HepG2 (cell line): ENCODE results near the gene IMPG2. TPM values are rescaled to one million over a fixed set of nuclear protein-coding genes. Genes with fewer than 3 reads are reported as not detected.

Experiments
- ATAC-seq: fragments of 200-7000 bp; cut with Tn5 transposase; 3 replicates; pipeline ENCODE4 v1.9.1; 2020; ENCODE audit warnings: mild to moderate bottlenecking, moderate library complexity
- BruUV-seq: library from RNA; stranded (reverse); fragments of 400-500 nt; replicated peaks from 2 replicates; lab custom pipeline; 2021; lab: Mats Ljungman, UMichigan
- CTCF ChIA-PET: fragments of 300-600 bp; formaldehyde crosslinking; extraction: SDS; loops from one replicate; lab custom pipeline; 2021; ENCODE audit warnings: low total read pairs, inconsistent platforms, low intra/inter-chr PET ratio; lab: Yijun Ruan, JAX
- POLR2A ChIA-PET: fragments of 350-600 bp; sonication (Branson Sonifier 250); formaldehyde crosslinking; loops from one replicate; lab custom pipeline; 2020; ENCODE audit warnings: antibody characterized with exemption, inconsistent platforms; lab: Yijun Ruan, JAX
- DNase-seq: peaks from one replicate; pipeline ENCODE4 v3.0.0-alpha.2; 2015; ENCODE audit warnings: low spot score
- FAIRE-seq: peaks from 3 replicates; lab custom pipeline; 2011; peaks lifted over from hg19 to GRCh38; lab: Jason Lieb, UNC
- H2AFZ ChIP-seq: one replicate; pipeline ENCODE4 v1.6.1; 2011; ENCODE audit warnings: low read length, inconsistent platforms
- H3K27ac ChIP-seq: fragments of 300-600 bp; 3 replicates; pipeline ENCODE4 v1.8.0; 2011; ENCODE audit warnings: mixed run types, mild to moderate bottlenecking, mixed read lengths, low read length, inconsistent platforms; ENCODE audit not compliant: insufficient read depth; ENCODE audit errors: extremely low read length
- H3K27me3 ChIP-seq, 2 experiments: fragments of 200-600 bp in 1 of 2; 2 replicates in 1 of 2; 3 replicates in 1 of 2; pipeline versions ENCODE4 v1.6.0 to v1.8.0; 2011; ENCODE audit warnings: low read length in 2 of 2, mild to moderate bottlenecking in 2 of 2, moderate library complexity in 2 of 2, inconsistent platforms in 1 of 2; ENCODE audit not compliant: insufficient read depth in 2 of 2, control insufficient read depth in 1 of 2
- H3K36me3 ChIP-seq, 2 experiments: fragments of 200-600 bp in 1 of 2; replicated peaks in 1 of 2; 2 replicates in 1 of 2; 3 replicates in 1 of 2; pipeline versions ENCODE4 v1.5.1 to v1.8.0; 2011; ENCODE audit warnings: low read length in 2 of 2, inconsistent platforms in 1 of 2; ENCODE audit not compliant: insufficient read depth in 2 of 2, control insufficient read depth in 1 of 2
- H3K4me1 ChIP-seq: 2 replicates; pipeline ENCODE4 v1.5.1; 2012; ENCODE audit warnings: low read length, inconsistent platforms; ENCODE audit not compliant: insufficient read depth
- H3K4me2 ChIP-seq: 2 replicates; pipeline ENCODE4 v1.6.0; 2011; ENCODE audit warnings: low read depth, low read length, inconsistent platforms
- H3K4me3 ChIP-seq, 3 experiments: fragments of 200-600 bp in 1 of 3; sonication (generic), shearing (Covaris generic) in 1 of 3; replicated peaks in 1 of 3; 2 replicates each; pipeline ENCODE4 v1.5.1; 2011 to 2016; ENCODE audit warnings: low read length in 3 of 3, inconsistent platforms in 2 of 3, low read depth in 2 of 3, mild to moderate bottlenecking in 2 of 3, control low read depth in 1 of 3, mixed read lengths in 1 of 3; ENCODE audit not compliant: insufficient read depth in 1 of 3
- H3K79me2 ChIP-seq: one replicate; pipeline ENCODE4 v1.6.1; 2011; ENCODE audit warnings: low read length, inconsistent platforms; ENCODE audit not compliant: insufficient read depth
- H3K9ac ChIP-seq: 2 replicates; pipeline ENCODE4 v1.6.0; 2011; ENCODE audit warnings: mild to moderate bottlenecking, low read depth, low read length, inconsistent platforms; ENCODE audit not compliant: insufficient read depth
- H3K9me3 ChIP-seq: 2 replicates; pipeline ENCODE4 v1.5.1; 2012; ENCODE audit warnings: mild to moderate bottlenecking, low read length
- H4K20me1 ChIP-seq: 2 replicates; pipeline ENCODE4 v1.6.0; 2011; ENCODE audit warnings: inconsistent platforms, mild to moderate bottlenecking, low read length, moderate library complexity; ENCODE audit not compliant: insufficient read depth
- ATAD3A ChIP-seq: sonication (generic); formaldehyde crosslinking; IDR thresholded peaks from 2 replicates; pipeline ENCODE4 v1.4.0; 2020; ENCODE audit warnings: missing genetic modification reagents
- GATA4 ChIP-seq: sonication (generic); IDR thresholded peaks from 2 replicates; pipeline ENCODE4 v1.6.1; 2016; ENCODE audit warnings: antibody characterized with exemption, low read depth, borderline replicate concordance
- MYC ChIP-seq: sonication (generic); formaldehyde crosslinking; IDR thresholded peaks from 2 replicates; pipeline ENCODE4 v1.9.0; 2021; ENCODE audit warnings: missing genetic modification reagents, borderline replicate concordance
- SALL2 ChIP-seq: sonication (generic); formaldehyde crosslinking; IDR thresholded peaks from 2 replicates; pipeline ENCODE4 v1.8.1; 2023; ENCODE audit warnings: mild to moderate bottlenecking, missing genetic modification reagents, inconsistent platforms
- SMARCC2 ChIP-seq: fragments of 450-650 bp; IDR thresholded peaks from 2 replicates; pipeline ENCODE4 v1.6.1; 2017; ENCODE audit warnings: antibody characterized with exemption, mild to moderate bottlenecking
- ZNF530 ChIP-seq: sonication (generic); formaldehyde crosslinking; IDR thresholded peaks from 2 replicates; pipeline ENCODE4 v1.5.0; 2020; ENCODE audit warnings: low read depth, mild to moderate bottlenecking, missing genetic modification reagents
- ZNF652 ChIP-seq: IDR thresholded peaks from 2 replicates; pipeline ENCODE4 v1.6.1; 2016; ENCODE audit warnings: low read depth, borderline replicate concordance
- ZNF878 ChIP-seq: sonication (generic); formaldehyde crosslinking; IDR thresholded peaks from 2 replicates; pipeline ENCODE4 v1.8.1; 2023; ENCODE audit warnings: mild to moderate bottlenecking, missing genetic modification reagents, moderate library complexity
- ZSCAN31 ChIP-seq: sonication (generic); formaldehyde crosslinking; IDR thresholded peaks from 2 replicates; pipeline ENCODE4 v1.5.0; 2020; ENCODE audit warnings: low read depth, mild to moderate bottlenecking, missing genetic modification reagents
- WGBS: methylation state at CpG from one replicate; pipeline ENCODE4 v1.1.6; 2017; ENCODE audit warnings: low lambda C conversion rate; 5-methylcytosine and 5-hydroxymethylcytosine counted together
- in situ Hi-C: cut with HindIII; loops from 2 replicates; pipeline ENCODE4 v1.10.0; 2017; ENCODE audit warnings: low pct_unique_long_range_greater_than_20kb; ENCODE audit not compliant: extremely low pct_ligation_motif_present
- intact Hi-C: fragments of 100-400 bp; cut with micrococcal nuclease; formaldehyde crosslinking; loops from one replicate; pipeline ENCODE4 v1.10.0; 2022; ENCODE audit not compliant: unreplicated experiment
- polyA plus RNA-seq, 8 experiments: library from polyadenylated mRNA; depleted of rRNA in 3 of 8; stranded (reverse) in 7 of 8; unstranded in 1 of 8; fragments of >200 nt; fragmentation: Illumina TruSeq in 4 of 8; extraction: Trizol in 4 of 8; gene quantifications; 2 replicates each; pipeline versions ENCODE4 v1.2.1 to v1.2.3, GENCODE V29; 2011 to 2016; ENCODE audit warnings: low read depth in 4 of 8, missing spikeins in 1 of 8, mixed read lengths in 1 of 8; ENCODE audit not compliant: insufficient read depth in 1 of 8
- total RNA-seq, 5 experiments: library from RNA; depleted of rRNA; stranded (reverse); fragments of >200 nt; fragmentation: Illumina TruSeq; extraction: Trizol; gene quantifications; 2 replicates each; pipeline ENCODE4 v1.2.3, GENCODE V29; 2016; ENCODE audit warnings: low read depth in 1 of 5
- TF ChIP-seq, protein P1 (sequence below): sonication (generic); formaldehyde crosslinking; IDR thresholded peaks from 2 replicates; pipeline ENCODE4 v1.4.0; 2020; ENCODE audit warnings: mild to moderate bottlenecking, missing genetic modification reagents

Gene IMPG2
- total and polyA plus RNA-seq, 2 of the 13 experiments (the other 11 are each of a cell fraction or from before 2014, with no cell fraction given): 0.02 to 0.03 TPM

DNA sequence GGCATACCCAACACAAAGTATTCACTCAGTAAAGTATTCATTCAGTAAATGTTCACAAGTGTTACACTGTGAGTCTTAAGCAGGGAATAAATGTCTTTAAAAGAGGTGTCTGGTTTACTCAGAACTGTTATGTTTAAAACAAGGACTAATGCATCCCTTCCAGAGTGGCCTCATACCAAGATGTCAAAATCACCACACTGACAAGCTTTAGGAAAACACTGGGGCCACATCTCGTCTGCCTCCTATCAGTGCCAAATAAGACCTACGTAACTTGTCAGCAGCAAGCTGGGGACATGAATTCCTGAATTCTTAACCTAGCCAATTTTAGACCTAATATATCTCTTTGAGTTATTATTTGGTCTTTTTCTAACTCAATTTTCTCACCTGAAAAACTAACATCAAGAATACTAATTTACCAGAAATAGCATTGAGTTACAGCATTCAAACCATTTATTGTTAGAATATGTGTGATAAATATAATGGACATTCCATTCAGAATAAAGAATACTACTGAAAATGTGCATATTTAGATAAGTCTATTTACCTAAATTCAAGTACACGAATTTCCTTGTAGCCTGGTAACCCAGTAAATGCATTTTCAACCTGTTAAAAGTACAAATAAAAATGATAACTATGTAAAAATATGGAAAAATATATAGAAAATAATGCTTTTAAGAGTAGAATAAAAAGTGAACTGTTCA is 51.3 kb downstream of the IMPG2 start (continued):
- TF ChIP-seq GATA4: no peak
- no peak for TF ChIP-seq ZNF530

DNA sequence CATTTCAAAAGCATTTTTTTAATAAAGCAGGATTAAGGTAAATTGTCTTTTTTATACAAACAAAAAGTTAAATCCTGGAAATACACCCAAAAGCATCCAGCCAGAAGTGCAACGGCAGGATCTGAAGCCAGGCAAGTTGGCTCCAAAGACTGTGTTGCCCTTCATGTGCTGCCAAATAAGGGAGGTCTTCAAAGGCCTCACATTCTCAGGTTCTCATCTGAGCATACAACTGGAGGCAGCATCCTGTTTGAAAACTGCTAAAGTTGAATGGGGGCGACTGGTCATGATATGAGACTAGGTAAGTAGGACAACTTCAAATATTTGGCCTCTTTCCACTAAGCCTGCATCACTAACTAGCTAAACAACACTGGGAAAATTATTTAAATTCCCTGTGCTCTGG is 52.2 kb downstream of the IMPG2 start:
- WGBS: 0% methylated on average over 2 of the region's 2 CpGs
- no peak for FAIRE-seq

More for the DNA sequence above, 52.2 kb downstream of the IMPG2 start:
- Histone ChIP-seq H3K4me1 (no peaks in the 10 kb centered on the region), H3K9me3 (no peaks in the 10 kb centered on the region), H3K4me3 (no peak overlapping the region), H3K27me3 (no peaks in the 10 kb centered on the region), H3K9ac (no peak overlapping the region), H2AFZ (no peak overlapping the region), H4K20me1 (no peaks in the 10 kb centered on the region), H3K36me3 (no peaks in the 10 kb centered on the region), H3K27ac (no peak overlapping the region), H3K4me2 (no peak overlapping the region), H3K79me2 (no peaks in the 10 kb centered on the region)
- no TSS peak for BruUV-seq
- no peak for ATAC-seq
- no peak for DNase-seq
- TF ChIP-seq SMARCC2: no peak
- TF ChIP-seq ATAD3A (CRISPR knock-in tag): no peak
- TF ChIP-seq ZNF652 (CRISPR knock-in tag): no peak
- no peak for TF ChIP-seq SALL2 (CRISPR knock-in tag)
- TF ChIP-seq, protein P1, sequence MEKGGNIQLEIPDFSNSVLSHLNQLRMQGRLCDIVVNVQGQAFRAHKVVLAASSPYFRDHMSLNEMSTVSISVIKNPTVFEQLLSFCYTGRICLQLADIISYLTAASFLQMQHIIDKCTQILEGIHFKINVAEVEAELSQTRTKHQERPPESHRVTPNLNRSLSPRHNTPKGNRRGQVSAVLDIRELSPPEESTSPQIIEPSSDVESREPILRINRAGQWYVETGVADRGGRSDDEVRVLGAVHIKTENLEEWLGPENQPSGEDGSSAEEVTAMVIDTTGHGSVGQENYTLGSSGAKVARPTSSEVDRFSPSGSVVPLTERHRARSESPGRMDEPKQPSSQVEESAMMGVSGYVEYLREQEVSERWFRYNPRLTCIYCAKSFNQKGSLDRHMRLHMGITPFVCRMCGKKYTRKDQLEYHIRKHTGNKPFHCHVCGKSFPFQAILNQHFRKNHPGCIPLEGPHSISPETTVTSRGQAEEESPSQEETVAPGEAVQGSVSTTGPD (CRISPR knock-in tag): no peak
- TF ChIP-seq ZNF878: no peak
- TF ChIP-seq MYC: no peak
- no peak for TF ChIP-seq ZSCAN31 (CRISPR knock-in tag)
- ChIA-PET POLR2A (no interaction called here), CTCF (no interaction called here)
- intact Hi-C loops: no loop called here
- in situ Hi-C loops: no loop called here
